HG02852 (cell line): ENCODE results near the gene CCR1.

Source experiments
- ATAC-seq: cut with Tn5 transposase; IDR thresholded peaks from one replicate; pipeline ENCODE4 v1.9.1; 2021; ENCODE audit warnings: mild to moderate bottlenecking, moderate library complexity; ENCODE audit not compliant: unreplicated experiment

CCR1 gene

DNA sequence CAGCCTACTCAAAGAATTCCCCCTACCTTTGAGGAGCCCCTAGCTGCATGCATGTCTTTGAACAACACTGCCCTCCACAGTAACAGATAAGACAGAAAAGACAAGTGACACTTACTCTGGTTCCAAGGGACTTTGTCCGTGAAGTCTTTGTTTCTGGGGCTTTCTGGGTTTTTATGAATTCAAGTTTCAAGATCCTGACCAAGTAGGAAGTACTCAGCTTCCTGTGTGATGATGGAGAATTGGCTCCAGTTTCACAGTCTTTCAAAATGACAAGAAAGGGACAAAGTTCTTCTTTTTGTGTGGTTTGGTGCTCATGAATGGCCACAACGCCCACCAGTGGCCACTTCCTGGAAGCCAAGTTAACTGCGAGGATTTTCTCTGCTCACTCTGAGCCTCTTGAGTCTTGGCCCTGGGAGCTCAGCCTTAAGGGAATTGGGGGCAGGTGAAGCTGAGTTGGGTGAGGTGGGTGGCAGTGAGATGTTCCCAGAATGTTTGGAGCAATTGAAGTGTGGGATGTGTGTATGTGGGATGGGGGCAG is at the start of gene CCR1:
Gene CCR1 (minus strand): TSS at position 147 of the 538 bp plus-strand sequence. CDS start 4,000 bp downstream, outside the sequence.
- peak; percentile 64 for ATAC-seq

DNA sequence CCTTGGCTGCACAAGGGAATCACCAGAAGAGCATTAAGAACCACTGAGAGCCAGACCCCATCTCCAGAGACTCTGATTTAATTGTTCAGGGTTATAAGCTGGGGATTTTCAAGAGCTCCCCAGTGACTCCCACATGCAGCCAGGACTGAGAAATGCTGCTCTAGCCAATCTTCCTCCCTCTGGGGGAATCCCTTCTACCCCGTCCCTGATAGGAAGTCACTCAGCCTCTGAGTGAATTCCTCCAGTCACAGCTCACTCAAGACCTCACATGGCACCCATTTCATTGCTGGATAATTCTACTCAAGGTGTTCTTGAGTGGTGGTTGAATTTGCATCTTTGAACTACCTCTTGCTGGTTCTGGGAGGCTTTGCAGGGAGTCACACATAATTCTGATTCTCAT is 44.9 kb upstream of the CCR1 start:
- no peak for ATAC-seq

GRCh38 chr3:46245146-46245545 is 37.0 kb upstream of the CCR1 start:
- ATAC-seq: no peak

DNA sequence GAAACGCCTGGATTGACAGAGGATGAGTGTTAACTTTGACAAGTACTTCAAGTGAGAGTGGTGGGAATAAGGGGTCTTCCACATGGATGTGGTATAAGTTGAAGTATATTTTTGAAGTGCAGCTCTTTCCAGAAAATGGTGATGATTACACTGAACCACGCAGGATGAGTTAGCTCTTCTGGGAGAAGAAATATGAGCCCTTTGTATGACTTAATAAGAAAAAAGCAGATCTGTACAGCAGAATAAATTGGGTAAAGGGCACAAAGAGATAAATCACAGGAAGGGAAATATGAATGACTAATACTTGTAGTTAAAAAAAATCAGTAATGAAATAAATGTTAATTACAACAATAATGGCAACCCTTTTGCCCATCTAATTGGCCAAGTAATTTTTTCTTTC is 35.4 kb upstream of the CCR1 start:
- ATAC-seq: no peak

GRCh38 chr3:46242120-46242519 is 34.0 kb upstream of the CCR1 start, which contains the start of gene CCR3:
Gene CCR3 (plus strand): TSS chr3:46242460. CDS start chr3:46265159, 22,699 bp downstream.
- peak; percentile 47 for ATAC-seq

- ATAC-seq: no peak
Measured at GRCh38 chr3:46239952-46240351, 31.8 kb upstream of the CCR1 start.

DNA sequence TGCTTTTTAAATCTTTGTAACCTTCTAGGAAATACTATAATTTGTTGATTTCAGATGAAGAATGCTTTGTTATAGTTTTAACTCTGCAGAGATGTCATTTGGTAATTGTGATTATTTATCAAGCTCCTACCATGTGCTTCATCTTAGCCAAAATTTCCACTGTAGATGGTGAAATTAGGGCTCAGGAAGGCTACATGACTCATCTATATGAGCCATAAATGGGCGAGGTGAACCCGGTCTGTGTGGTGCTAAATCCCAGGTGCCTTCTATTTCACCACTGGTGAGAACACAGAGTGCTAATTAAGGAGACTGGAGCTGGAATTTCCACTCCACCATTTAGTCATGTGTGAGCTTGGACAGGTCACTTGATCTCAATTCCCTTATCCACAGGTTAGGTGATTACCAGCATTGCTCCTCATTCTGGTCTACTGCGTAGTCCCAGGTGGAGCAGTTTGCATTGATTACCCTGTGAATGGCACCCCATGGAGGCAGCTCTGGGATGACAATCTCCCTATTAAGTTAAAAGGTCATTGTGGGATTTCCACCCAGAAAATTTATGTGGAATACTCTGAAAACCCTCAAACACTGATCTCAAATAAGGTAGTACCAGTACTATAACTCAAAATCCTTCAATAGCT is 31.3 kb upstream of the CCR1 start:
- no peak for ATAC-seq

- ATAC-seq: no peak
Measured at GRCh38 chr3:46238386-46238785, 30.3 kb upstream of the CCR1 start.

- no peak for ATAC-seq
Measured at GRCh38 chr3:46236294-46237054, 28.4 kb upstream of the CCR1 start.

GRCh38 chr3:46235425-46235824 is 27.3 kb upstream of the CCR1 start:
- ATAC-seq: no peak

DNA sequence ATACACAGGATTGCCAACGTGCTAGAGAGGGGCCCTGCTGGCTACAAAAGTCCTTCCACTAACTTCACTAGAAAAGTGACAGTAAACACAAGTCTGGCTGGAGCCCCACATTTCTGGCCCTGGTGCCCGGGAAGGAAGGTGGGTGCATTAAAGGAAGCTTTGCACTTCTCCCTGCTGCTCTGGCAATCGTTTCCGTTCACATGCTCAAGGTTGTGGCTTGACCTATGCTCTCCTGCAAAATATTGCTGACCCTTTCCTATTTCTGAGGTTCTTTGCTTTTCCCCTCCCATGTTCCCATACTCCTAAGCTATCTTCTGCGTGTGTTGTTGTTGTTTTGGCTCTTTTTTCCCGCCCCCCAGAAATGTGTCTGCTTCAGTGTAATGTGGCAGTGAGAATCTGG is 25.1 kb upstream of the CCR1 start:
- no peak for ATAC-seq

GRCh38 chr3:46231323-46231722 is 23.2 kb upstream of the CCR1 start:
- ATAC-seq: no peak

GRCh38 chr3:46228260-46229242 is 20.4 kb upstream of the CCR1 start:
- ATAC-seq: no peak

DNA sequence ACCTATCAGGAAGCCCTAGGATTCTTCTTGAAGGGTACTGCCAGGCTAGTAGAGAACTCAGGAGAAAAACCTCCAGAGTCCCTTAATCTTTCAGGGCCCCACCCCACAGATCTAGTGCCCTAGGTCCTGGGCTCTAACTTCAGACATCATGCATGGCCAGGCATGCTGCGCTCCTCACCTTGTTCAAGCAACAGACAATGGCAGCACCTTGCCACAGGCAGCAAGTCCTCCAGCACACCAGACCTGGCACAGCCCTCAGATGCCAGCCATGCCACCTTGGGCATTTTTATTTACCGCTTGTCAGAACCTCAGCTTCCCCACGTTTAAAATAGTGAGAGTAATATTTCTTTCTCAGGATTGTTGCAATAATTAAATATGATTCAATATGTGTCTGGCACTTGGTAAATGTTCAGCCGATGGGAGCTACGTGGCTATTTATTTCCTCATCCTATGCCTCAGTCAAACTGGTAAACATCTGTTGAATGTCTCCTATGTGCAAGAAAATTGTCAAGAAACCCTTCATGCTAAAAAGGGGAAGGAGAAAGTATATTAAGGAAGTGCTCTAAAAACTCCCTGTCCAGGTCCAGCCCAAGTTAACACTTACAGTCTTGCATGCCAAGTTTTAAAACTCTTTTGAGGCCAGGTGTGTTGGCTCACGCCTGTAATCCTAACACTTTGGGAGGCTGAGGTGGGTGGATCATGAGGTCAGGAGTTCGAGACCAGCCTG is 14.5 kb upstream of the CCR1 start:
- no peak for ATAC-seq

GRCh38 chr3:46221938-46222337 is 13.8 kb upstream of the CCR1 start:
- no peak for ATAC-seq

GRCh38 chr3:46221391-46221790 is 13.3 kb upstream of the CCR1 start:
- no peak for ATAC-seq

DNA sequence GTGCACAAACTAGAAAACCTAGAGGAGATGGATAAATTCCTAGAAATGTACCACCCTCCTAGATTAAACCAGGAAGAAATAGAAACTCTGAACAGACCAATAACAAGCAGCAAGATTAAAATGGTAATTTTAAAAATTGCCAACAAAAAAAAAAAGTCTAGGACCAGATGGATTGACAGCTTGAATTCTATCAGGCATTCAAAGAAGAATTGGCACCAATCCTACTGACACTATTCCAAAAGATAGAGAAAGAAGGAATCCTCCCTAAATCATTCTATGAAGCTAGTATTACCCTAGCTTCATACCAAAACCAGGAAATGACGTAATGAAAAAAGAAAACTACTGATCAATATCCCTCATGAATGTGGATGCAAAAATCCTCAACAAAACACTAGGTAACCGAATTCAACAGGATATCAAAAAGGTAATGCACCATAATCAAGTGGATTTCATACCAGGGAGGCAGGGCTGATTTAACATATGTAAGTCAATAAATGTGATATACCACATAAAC is 10.1 kb upstream of the CCR1 start:
- no peak for ATAC-seq

- no peak for ATAC-seq
Measured at GRCh38 chr3:46215810-46216414, 7.8 kb upstream of the CCR1 start.

- ATAC-seq: no peak
Measured at GRCh38 chr3:46214751-46215352, 6.7 kb upstream of the CCR1 start.
